Measurements from ENCODE around the gene GRHL3.
"Not testable (repeated sequence)": the region's sequence is repeated elsewhere in the genome, so short reads cannot be mapped to it uniquely, and the experiment has no call there.

Gene GRHL3

GRCh38 chr1:24319312-24319863 is at the start of gene GRHL3:
TSS of gene GRHL3 (plus strand) at chr1:24319357. CDS start at chr1:24319552, 195 bp downstream.
- no peak for FAIRE-seq

GRCh38 chr1:24274203-24275103 is 44.7 kb upstream of the GRHL3 start:
- not testable (repeated sequence) for FAIRE-seq

GRCh38 chr1:24275104-24275410 is 44.1 kb upstream of the GRHL3 start:
- no peak for FAIRE-seq

- no peak for FAIRE-seq
These were observed 43.6 kb upstream of the GRHL3 start for GRCh38 chr1:24275510-24275909.

GRCh38 chr1:24276791-24277190 is 42.4 kb upstream of the GRHL3 start:
- FAIRE-seq = no peak

- FAIRE-seq = no peak
These were observed 41.6 kb upstream of the GRHL3 start for GRCh38 chr1:24277420-24278169.

- FAIRE-seq = no peak
These were observed 40.4 kb upstream of the GRHL3 start for GRCh38 chr1:24278726-24279125.

GRCh38 chr1:24279590-24280232 is 39.4 kb upstream of the GRHL3 start:
- FAIRE-seq = no peak

- no peak for FAIRE-seq
These were observed 37.6 kb upstream of the GRHL3 start for GRCh38 chr1:24281591-24281990.

GRCh38 chr1:24282491-24282890 is 36.7 kb upstream of the GRHL3 start:
- FAIRE-seq = no peak

GRCh38 chr1:24283326-24284155 is 35.6 kb upstream of the GRHL3 start:
- no peak for FAIRE-seq

- no peak for FAIRE-seq
These were observed 35.0 kb upstream of the GRHL3 start for GRCh38 chr1:24284156-24284471.

GRCh38 chr1:24285231-24285630 is 33.9 kb upstream of the GRHL3 start:
- FAIRE-seq = no peak

GRCh38 chr1:24286246-24287010 is 32.7 kb upstream of the GRHL3 start:
- FAIRE-seq = no peak

- not testable (repeated sequence) for FAIRE-seq
These were observed 31.4 kb upstream of the GRHL3 start for GRCh38 chr1:24287779-24288178.

- FAIRE-seq = no peak
These were observed 30.7 kb upstream of the GRHL3 start for GRCh38 chr1:24288479-24288878.

GRCh38 chr1:24289937-24290595 is 29.1 kb upstream of the GRHL3 start:
- no peak for FAIRE-seq

GRCh38 chr1:24290933-24291487 is 28.1 kb upstream of the GRHL3 start:
- FAIRE-seq = no peak

- no peak for FAIRE-seq
These were observed 27.1 kb upstream of the GRHL3 start for GRCh38 chr1:24292103-24292502.

- no peak for FAIRE-seq
These were observed 26.3 kb upstream of the GRHL3 start for GRCh38 chr1:24292887-24293286.

Data from A204.1 (cell line).